ENCODE data around the gene POLR3B.
"Not testable (repeated sequence)": the region's sequence is repeated elsewhere in the genome, so short reads cannot be mapped to it uniquely, and the experiment has no call there.

The POLR3B gene

DNA sequence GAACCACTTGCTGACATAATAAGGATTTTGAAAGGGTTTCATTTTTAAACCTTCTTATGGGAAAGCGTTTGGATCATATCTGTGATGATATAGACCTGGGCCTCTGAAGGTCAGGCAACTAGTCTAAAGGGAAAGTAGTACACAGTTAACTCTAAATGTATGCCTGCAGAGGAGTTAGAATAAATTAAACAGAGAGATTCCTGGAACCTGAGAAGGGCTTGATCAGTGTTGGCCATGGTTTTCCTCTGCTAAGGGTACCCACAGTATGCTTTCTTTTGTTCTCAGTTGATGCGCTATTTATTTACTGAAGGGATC is 14.4 kb upstream of the POLR3B start:
- DNase-seq, result no peak

DNA sequence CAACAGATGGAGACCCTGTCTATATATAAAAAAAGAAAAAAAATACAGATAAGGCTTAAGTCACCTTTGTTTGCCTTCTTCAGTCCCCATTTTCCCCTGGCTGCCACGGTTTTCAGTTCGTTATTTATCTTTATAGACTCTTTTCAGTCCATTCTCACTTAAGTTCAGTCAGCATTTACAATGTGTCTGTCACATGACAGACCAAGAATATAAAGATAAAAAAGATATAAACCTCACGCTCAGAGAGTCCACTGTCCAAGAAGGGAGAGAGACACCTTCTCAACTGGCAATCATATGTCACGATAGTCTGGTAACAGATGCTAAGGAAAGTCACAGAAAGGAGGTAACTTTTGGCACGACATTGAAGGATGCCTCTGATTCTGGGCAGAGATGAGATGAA is 13.4 kb upstream of the POLR3B start:
- DNase-seq, result no peak

DNA sequence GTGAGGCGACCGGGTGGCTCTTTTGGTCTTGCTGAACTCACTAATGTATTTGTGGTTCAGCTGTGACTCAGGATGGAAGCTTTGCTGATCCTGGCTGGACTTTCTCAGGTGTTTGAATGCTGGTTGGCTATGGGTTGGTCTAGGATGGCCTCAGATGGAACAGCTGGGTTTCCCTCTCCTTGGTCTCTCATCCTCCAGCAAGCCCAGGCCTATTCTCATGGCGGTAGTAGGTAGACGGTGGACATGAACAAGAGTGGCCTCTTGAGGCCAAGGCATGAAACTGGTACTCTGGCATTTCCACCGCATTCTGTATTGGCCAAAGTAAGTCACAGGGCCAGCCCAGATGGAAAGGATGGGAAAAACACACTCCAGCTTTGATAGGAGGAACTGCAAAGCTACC is 11.8 kb upstream of the POLR3B start:
- peak; percentile 18 to 37 for DNase-seq

DNA sequence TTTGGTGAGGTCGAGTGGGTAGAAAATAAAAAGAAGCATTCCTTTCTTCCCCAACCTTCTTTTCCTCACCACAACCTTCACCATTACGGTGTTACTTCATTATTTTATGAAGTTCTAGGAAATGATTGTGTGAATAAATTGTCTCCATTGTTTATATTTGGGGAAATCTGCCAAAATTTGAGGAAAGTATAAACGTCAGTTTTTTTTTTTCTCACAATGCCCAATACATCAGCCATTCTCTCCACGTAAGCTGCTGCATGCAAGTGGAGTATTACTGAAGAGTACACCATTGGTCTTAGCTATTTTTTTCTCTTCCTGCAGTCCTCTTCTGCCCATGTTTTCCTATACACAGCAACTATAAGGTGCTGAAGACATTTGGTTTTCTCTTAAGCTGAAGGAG is 9.1 kb upstream of the POLR3B start:
- no peak for DNase-seq

DNA sequence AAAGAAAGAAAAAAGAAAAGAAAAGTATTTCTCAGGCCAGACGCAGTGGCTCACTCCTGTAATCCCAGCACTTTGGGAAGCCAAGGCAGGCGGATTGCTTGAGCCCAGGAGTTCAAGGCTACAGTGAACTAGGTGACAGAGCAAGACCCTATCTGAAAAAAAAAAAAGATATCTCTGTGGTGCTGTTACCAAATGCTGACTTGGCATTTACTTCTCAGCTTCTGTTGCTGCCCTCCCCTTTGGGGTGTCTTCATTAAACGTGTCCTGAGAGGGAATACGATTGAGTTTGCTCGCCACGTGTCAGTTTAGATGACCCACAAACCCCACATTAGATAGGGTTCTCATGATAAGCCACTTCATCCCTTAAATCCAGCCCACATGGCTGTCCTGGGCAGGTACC is 4.4 kb upstream of the POLR3B start:
- no peak for DNase-seq

DNA sequence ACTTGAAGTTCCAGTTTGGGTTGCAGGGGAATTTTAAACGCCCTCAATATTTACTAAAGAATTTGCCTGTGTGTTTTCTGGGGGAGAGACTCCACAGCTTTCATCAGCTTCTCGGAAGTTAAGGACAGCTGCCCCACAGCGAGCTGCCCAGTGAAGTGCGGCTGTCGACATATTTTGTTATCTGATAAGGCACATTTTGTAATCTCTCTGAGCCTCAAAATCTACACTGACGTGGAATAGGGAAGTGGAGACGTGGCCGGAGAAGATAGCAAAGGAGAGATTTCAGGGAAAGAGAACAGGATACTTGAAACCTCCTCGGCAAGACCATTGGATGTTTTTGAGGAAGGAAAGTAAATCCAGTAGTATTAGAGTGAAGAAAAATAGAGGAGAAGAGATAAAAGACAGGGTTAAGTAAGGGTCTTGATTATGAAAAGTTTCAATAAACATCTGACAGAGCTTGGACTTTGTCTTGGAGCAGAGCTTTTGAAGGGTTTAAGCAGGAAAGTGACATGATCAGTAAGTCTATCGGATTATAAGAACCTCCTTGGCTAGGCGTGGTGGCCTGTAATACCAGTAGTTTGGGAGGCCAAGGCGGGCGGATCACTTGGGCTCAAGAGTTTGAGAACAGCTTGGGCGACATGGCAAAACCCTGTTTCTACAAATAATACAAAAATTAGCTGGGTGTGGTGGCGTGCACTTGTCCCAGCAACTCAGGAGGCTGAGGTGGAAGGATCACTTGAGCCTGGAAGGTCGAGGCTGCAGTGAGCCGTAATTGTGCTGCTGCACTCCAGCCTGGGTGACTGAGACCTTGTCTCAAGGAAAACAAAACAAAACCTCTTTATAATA is 1.1 kb downstream of the POLR3B start:
- DNase-seq, result no peak

DNA sequence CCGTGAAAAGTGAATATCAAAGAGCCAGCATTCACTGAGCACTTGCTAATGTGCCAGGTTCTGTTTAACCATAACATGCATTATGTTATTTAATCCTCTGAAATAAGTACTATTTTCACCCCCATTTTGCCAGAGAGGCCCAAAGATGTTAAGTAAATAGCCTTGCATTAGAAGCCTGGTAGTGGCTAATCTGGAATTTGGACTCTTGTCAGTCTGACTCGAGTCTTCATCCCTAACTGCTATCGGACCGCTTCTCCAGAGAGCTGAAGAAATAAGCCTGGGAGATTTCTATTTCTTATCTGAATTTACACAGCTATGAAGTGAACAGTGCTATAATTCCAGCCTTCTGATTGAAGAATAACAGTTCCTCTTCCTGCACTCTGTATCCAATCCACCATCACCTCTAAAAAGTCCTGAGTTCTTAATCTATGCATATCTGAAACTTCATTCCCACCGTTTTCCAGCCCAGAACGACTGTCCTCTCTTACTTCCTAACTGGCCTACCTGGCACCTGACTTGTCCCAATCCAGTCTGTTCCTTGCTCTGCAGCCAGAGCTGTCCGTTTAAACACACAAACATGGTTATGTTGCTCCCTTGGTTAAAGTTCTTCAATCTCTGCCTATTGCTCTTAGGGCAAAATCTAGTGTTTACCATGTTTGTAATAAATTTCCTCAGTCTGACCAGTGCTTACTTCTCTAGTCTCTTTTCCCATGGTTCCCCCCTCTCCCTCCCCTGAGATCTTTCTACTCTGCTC is 2.3 kb downstream of the POLR3B start:
- DNase-seq, result no peak

DNA sequence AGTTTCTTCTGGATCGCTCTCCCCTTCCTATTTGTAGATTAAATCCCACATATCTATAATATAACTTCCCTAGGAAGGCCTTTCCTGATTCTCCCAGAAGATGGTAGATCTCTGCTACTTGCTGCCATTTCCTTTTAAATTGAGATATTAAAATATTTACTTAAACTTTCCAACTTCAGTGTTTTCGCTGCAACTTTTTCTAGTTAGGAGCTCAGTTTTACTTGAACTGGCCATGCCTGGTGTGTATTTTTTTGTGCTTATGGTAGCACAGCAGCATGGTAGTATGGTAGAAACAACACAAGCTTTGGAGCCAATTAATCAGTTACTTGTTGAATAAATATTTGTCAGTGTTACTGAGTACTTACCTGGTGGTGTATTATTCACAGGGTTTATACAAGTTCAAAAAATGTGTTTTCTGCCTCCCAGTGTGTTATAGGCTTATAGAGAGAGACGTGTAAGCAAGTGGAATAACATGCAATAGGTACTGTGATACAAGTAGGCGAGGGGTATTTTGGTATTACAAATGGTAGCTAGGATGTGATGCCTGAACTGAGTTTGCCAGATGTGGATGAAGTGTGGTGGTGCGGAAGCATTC is 2.9 kb downstream of the POLR3B start:
- no peak for DNase-seq

DNA sequence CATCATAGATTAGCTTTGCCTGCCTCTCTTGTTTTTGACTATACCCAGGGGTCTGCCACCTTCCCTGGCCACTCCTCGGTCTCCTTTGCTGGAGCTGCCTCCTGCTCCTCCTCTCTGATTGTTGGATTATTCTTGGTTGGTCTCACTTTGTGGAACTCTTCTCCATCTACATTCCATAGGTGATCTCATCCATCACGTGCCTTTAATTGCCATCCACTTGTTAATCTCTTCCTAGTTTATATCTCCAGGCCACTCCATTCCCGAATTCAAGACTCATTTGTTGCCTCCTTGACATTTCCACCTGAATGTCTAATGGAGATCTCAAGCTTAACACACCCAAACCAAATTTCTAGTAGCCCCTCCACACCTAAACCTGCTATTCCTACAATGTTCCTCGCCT is 5.4 kb downstream of the POLR3B start:
- no peak for DNase-seq

DNA sequence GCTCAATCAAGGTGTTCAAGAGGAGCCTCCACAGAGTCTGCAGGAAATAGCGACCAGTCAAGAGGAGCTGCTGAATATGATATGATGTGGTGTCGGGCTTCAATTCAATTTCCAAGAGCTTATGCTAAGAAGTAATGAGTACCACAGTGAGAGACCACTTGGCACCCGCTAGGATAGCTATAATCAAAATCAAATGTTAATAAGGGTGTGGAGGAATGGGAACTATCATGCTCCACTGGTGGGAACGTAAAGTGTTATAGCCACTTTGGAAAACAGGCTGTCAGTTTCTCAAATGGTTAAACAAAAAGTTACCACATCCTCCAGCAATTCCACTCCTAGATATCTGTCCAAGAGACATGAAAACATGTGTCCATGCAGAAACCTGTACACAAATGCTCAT is 6.7 kb downstream of the POLR3B start:
- DNase-seq, result no peak

DNA sequence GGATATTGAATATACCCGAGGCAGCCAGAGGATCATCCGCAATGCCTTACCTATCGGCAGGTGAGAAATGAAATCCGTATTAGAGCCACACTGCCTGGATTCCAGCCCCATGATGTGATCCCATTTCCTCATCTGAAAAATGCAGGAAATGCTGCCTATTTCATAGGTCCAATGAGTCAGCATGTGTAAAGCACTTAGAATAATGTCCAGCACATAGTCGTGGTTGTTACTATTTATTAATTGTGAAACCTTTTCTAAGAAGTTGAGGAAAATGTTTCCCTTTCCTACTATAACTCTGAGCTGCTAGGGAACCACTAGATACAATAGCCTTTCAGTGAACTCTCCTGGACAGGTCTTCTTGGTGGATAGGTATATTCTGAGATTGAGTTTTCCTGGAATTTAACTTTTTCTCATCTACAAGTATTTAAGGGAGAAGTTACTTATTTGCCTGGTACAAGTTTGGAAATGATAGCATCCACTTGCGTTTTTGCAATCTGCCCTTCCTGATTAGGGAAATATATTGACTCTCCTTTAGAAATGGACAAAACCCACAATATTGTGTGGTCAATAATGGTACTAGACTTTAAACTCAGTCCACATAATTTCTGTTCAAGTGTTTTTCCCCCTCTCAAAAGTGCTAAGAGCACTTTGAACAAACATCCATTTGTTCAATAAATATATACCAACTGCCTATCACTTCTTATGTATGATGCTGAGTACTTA is 12.2 kb downstream of the POLR3B start:
- DNase-seq, result no peak

DNA sequence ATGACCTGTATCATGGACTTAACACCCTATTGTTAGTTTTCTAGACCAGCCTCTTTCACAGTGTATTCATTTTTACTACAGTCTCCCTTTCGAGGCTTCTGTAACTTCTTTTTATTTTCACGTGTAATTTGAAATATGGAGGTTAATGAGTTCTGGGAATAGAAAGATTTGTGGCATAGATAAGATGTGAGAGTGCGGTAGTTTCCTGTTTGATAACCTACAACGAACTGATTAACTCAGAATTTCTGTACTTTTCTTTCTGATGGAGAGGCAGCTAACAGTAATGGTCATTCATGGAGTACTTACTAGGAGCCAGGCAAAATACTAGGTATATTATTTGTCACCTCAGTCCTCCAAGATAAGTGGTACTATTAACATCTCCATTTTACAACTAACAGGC is 21.2 kb downstream of the POLR3B start:
- DNase-seq, result no peak

DNA sequence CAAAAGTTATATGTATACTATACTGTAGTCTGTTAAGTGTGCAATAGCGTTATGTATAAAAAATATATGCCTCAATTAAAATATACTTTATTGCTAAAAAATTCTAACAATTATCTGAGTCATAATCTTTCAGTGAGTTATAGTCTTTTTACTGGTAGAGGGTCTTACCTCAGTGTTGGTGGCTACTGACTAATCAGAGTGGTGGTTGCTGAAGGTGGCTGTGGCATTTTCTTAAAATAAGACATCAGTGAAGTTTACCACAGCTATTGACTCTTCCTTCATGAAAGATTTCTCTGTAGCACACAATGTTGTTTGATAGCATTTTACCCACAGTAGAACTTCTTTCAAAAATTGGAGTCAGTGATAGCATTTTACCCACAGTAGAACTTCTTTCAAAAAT is 23.4 kb downstream of the POLR3B start:
- no peak for DNase-seq

DNA sequence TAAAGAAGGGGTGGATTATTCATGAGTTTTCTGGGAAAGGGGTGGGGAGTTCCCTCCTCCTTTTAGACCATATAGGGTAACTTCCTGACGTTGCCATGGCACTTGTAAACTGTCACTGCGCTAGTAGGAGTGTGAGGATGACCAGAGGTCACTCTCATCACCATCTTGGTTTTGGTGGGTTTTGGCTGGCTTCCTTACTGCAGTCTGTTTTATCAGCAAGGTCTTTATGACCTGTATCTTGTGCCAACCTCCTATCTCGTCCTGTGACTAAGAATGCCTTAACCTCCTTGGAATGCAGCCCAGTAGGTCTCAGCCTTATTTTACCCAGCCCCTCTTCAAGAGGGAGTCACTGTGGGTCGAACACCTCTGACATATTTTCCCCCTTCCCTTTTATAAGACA is 24.3 kb downstream of the POLR3B start:
- not testable (repeated sequence) for DNase-seq

DNA sequence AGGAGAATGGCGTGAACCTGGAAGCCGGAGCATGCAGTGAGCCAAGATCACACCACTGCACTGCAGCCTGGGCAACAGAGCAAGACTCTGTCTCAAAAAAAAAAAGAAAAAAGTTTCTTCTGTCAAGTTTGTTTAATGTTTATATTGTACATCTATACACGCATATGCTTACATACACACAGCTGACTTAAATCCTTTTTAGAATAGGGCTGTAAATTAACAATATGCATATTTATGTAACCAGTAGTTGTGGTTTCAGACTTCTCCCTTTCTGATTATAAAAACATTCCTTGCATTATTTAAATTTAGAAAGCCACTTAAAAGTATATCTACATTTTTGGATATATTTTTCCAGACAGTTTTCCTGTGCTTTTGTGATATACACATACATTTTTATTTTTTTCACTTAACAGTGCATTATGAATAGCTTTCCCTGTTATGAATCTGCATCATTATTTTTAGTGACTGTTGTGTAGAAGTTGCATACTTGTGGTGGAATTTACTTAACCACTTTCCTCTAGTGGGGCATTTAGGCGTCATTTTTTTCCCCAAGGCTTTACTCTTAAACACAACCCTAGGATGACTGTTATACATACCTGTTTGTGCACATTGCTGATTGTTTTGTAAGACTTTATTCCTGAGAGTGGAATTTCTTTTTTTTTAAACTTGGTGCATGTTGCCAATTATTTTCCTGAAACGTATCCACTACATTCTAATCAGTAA is 29.4 kb downstream of the POLR3B start:
- DNase-seq, result no peak

DNA sequence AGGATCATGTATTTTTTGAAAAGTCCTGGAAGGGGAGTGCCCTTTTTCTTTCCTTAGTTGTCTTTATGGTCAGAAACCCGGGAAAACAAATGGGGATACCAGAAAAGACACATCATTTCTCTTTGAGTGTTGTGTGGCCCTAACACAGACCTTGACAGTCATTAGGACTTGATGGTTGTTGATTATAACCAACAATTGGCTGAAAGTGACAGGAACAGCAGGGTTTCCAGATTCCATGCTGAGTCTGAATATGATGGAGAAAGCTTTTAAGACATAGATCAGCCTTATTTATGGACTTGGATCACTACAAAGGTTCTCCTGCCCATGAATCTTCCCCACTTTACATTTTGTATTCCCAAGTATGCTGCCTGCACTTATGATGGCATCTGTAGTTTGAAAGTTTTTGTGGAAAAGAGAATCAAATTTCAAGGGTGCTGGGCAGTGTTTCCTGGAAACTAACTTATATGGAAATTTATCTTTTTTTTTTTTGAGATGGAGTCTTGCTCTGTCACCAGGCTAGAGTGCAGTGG is 30.4 kb downstream of the POLR3B start:
- DNase-seq, result no peak

DNA sequence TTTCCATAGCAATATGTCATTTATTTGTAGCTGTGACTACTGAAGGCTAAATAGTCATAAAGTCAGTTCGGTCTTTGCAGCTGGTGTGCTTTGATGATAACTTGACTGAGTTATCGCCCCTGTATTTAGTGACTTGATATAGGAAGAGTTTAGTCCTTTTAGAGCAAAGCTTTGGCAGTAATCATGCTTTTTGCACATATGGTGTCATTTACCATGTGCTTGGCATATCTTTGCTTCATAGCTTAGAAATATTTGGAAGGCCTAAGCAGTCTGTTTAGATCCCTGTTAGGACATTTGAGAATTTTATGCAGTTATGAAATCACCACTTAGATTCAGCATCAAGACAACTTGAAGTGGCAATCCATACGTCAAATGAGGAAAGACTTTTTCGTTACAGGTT is 31.6 kb downstream of the POLR3B start:
- DNase-seq, result no peak

DNA sequence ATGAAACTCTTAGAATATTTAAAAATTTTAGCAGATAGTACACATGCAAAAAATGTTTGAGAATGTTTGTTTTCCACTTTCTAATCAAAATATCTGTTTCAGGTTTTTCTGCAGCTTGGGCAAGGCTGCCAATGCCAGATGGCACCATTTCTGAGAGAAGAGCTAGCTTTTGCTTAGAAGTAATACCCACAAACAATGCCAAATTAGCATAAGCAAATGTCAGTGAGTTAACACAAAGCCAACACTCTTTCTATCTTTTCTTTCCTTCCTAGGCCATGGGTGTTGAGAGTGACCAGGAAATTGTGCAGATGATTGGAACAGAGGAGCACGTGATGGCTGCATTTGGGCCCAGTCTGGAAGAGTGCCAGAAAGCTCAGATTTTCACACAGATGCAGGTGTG is 35.2 kb downstream of the POLR3B start:
- DNase-seq, result no peak

DNA sequence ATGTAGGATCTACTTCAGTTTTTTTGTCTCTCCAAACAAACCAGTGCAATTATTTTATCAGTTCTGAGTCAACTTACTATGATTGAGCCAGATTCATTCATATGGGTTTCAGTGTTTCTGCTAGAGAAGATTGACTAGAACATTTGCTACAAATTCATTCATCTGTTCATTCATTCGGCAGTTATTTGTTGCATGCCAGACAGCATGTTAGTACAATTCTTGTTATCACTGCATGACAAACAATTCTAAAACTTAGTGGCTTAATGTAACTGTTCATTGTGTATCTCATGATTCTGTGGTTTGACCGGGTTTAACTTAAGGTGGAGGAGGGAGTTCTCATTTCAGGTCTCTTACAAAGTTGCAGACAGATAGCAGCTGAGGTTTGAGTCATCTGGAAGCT is 52.3 kb downstream of the POLR3B start:
- DNase-seq, result no peak

DNA sequence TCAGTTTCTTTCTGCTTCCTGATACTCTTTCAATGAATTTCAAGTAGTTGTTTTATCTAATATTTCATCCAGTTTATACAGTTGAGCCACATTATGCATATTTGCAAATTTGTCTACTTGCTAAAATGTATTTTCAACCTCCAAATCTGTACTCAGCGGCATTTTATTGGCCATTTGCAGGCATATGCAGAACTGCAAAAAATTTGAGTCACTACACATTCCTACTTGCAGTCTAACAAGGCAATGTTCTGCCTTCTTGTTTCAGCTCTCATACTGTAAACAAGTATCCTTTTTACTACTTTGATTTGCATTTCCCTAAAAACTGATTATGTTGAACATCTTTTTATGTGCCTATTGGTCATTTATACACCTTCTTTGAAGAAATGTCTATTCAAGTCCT is 55.0 kb downstream of the POLR3B start:
- DNase-seq, result no peak

DNA sequence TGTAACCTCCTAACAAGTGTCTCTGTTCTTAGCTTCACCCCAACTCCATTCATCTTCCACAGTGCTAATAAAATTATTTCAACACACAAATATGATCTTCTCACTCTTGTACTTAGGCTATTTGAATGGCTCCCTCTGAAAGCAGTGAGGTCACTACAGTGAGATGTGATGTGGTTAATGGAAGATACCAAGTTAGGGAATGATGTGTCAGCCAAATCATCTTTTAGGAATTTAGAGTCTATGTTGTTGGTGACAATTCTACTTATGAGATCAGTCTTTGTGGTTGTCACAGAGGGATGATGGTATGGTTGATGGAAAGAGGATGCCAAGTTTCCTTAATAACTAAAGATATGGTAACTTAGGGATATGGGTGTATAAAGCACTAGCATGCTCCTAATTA is 57.6 kb downstream of the POLR3B start:
- DNase-seq, result no peak

DNA sequence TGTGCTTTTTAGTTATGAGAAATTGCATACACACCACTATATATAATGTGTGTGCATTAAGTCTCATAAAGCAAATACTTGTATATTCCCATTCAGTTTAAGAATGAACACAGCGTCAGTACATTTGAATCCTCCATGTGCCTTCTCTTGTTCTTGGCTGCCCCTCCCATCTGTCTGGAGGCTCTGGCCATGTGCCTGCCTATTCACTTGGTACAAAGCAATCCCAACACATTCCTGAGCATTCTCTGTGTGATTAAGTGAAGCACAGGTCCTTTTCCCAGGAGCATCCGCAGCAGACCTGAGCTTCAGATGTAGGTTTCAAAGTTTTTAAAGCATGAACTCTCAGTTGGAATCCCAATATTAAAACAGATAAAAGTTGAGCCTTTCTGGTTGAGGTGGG is 58.7 kb downstream of the POLR3B start:
- no peak for DNase-seq
